ENCODE results near the gene CMTM6.

- TF ChIP-seq CTCF (IDR thresholded peaks at IDR 0.05): no peak
- no peak for TF ChIP-seq EZH2 (IDR thresholded peaks at IDR 0.05)
Observed at GRCh38 chr3:32455609-32456428, 46.8 kb downstream of the CMTM6 start.
